ENCODE data around the gene GBP7.

GBP7 gene

DNA sequence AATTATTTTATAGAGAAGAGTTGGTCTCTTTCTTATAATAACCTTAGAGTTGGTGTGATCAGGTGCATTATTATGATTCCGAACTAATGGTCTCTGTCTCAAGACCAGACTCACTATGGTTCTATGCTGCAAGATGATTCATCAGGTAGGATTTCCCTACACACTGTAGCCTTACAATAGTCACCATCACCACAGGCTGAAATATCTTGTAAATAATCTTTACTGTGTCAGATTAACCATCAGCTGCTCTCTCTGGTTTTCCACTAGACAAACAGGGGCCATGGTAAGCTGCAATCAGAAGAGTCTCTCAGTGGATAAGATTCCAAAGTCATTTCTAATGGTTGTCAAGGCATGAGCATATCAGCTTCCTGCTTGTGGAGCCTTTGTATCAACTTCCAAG lies 27.4 kb upstream of the GBP7 start:
- ATAC-seq: peak; percentile 68
- no peak for TF ChIP-seq CSDC2 (CRISPR knock-in tag; IDR thresholded peaks at IDR 0.05)
- no peak for TF ChIP-seq TOX (CRISPR knock-in tag; IDR thresholded peaks at IDR 0.05; ENCODE audit: borderline replicate concordance)
- no peak for TF ChIP-seq PPARA (CRISPR knock-in tag; IDR thresholded peaks at IDR 0.05; ENCODE audit: borderline replicate concordance)
- no peak for TF ChIP-seq ZFP30 (CRISPR knock-in tag; IDR thresholded peaks at IDR 0.05)

- ATAC-seq: peak; percentile 29; the same call in 2 of the 3 replicates
- TF ChIP-seq SNAI2 (CRISPR knock-in tag; IDR thresholded peaks at IDR 0.05): no peak
- no peak for TF ChIP-seq POU6F1 (CRISPR knock-in tag; IDR thresholded peaks at IDR 0.05; ENCODE audit: borderline replicate concordance, low read depth)
- TF ChIP-seq, protein P1, sequence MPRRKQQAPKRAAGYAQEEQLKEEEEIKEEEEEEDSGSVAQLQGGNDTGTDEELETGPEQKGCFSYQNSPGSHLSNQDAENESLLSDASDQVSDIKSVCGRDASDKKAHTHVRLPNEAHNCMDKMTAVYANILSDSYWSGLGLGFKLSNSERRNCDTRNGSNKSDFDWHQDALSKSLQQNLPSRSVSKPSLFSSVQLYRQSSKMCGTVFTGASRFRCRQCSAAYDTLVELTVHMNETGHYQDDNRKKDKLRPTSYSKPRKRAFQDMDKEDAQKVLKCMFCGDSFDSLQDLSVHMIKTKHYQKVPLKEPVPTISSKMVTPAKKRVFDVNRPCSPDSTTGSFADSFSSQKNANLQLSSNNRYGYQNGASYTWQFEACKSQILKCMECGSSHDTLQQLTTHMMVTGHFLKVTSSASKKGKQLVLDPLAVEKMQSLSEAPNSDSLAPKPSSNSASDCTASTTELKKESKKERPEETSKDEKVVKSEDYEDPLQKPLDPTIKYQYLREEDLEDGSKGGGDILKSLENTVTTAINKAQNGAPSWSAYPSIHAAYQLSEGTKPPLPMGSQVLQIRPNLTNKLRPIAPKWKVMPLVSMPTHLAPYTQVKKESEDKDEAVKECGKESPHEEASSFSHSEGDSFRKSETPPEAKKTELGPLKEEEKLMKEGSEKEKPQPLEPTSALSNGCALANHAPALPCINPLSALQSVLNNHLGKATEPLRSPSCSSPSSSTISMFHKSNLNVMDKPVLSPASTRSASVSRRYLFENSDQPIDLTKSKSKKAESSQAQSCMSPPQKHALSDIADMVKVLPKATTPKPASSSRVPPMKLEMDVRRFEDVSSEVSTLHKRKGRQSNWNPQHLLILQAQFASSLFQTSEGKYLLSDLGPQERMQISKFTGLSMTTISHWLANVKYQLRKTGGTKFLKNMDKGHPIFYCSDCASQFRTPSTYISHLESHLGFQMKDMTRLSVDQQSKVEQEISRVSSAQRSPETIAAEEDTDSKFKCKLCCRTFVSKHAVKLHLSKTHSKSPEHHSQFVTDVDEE (CRISPR knock-in tag; IDR thresholded peaks at IDR 0.05): no peak
- no peak for TF ChIP-seq OSR1 (CRISPR knock-in tag; IDR thresholded peaks at IDR 0.05)
- TF ChIP-seq, protein P2, sequence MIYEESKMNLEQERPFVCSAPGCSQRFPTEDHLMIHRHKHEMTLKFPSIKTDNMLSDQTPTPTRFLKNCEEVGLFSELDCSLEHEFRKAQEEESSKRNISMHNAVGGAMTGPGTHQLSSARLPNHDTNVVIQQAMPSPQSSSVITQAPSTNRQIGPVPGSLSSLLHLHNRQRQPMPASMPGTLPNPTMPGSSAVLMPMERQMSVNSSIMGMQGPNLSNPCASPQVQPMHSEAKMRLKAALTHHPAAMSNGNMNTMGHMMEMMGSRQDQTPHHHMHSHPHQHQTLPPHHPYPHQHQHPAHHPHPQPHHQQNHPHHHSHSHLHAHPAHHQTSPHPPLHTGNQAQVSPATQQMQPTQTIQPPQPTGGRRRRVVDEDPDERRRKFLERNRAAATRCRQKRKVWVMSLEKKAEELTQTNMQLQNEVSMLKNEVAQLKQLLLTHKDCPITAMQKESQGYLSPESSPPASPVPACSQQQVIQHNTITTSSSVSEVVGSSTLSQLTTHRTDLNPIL (CRISPR knock-in tag; IDR thresholded peaks at IDR 0.05; ENCODE audit: low read depth): no peak
- TF ChIP-seq ZNF70 (CRISPR knock-in tag; IDR thresholded peaks at IDR 0.05): no peak
- no peak for TF ChIP-seq CSRNP3 (CRISPR knock-in tag; IDR thresholded peaks at IDR 0.05)
- no peak for TF ChIP-seq ARNTL (CRISPR knock-in tag; IDR thresholded peaks at IDR 0.05; ENCODE audit: borderline replicate concordance, low read depth)
- TF ChIP-seq RARB (CRISPR knock-in tag; IDR thresholded peaks at IDR 0.05): no peak
- TF ChIP-seq GLIS3 (CRISPR knock-in tag; IDR thresholded peaks at IDR 0.05): no peak
- no peak for TF ChIP-seq PPARA (CRISPR knock-in tag; IDR thresholded peaks at IDR 0.05; ENCODE audit: borderline replicate concordance)
- TF ChIP-seq ZC3H10 (CRISPR knock-in tag; IDR thresholded peaks at IDR 0.05): no peak
These were observed 25.4 kb upstream of the GBP7 start for GRCh38 chr1:89201106-89201794.

DNA sequence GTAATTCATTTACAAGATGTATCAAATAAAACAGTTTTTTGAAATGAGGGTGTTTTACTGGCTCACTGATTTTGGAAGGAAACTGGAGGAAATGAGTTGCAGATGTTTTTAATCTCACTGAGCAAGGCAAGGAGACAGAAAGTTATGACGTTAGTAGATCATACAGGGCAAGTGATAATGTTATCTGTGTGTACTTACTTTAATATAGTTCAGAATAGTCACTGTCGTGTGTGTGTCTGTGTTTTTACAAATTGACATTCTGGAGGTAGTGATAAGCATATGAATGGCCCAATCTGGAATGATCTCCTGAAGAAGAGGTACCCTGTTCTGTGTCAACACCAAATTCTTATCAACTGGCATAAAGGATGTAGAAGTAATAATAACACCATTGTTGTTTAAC lies 24.9 kb upstream of the GBP7 start:
- peak; percentile 83 for ATAC-seq
- TF ChIP-seq, protein P1 (CRISPR knock-in tag; IDR thresholded peaks at IDR 0.05): peak; percentile 98
- TF ChIP-seq CSDC2 (CRISPR knock-in tag; IDR thresholded peaks at IDR 0.05): no peak
- no peak for TF ChIP-seq ZC3H10 (CRISPR knock-in tag; IDR thresholded peaks at IDR 0.05)
- peak; percentile 93; the same call in 1 of the 2 replicates for TF ChIP-seq ESRRG (CRISPR knock-in tag; IDR thresholded peaks at IDR 0.05)
- TF ChIP-seq ISL1 (CRISPR knock-in tag; IDR thresholded peaks at IDR 0.05): peak; percentile 85
- TF ChIP-seq, protein P2 (CRISPR knock-in tag; IDR thresholded peaks at IDR 0.05; ENCODE audit: low read depth): peak; percentile 76
- TF ChIP-seq ZNF565 (CRISPR knock-in tag; conservative IDR thresholded peaks at IDR 0.05; ENCODE audit: low read depth): no peak
- TF ChIP-seq, protein P3, sequence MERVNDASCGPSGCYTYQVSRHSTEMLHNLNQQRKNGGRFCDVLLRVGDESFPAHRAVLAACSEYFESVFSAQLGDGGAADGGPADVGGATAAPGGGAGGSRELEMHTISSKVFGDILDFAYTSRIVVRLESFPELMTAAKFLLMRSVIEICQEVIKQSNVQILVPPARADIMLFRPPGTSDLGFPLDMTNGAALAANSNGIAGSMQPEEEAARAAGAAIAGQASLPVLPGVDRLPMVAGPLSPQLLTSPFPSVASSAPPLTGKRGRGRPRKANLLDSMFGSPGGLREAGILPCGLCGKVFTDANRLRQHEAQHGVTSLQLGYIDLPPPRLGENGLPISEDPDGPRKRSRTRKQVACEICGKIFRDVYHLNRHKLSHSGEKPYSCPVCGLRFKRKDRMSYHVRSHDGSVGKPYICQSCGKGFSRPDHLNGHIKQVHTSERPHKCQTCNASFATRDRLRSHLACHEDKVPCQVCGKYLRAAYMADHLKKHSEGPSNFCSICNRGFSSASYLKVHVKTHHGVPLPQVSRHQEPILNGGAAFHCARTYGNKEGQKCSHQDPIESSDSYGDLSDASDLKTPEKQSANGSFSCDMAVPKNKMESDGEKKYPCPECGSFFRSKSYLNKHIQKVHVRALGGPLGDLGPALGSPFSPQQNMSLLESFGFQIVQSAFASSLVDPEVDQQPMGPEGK (CRISPR knock-in tag; IDR thresholded peaks at IDR 0.05; ENCODE audit: borderline replicate concordance): no peak
- TF ChIP-seq SNAI2 (CRISPR knock-in tag; IDR thresholded peaks at IDR 0.05): peak; percentile 93
- TF ChIP-seq TCF4 (CRISPR knock-in tag; IDR thresholded peaks at IDR 0.05; ENCODE audit: borderline replicate concordance): peak; percentile 98
- no peak for TF ChIP-seq BACH2 (CRISPR knock-in tag; IDR thresholded peaks at IDR 0.05; ENCODE audit: borderline replicate concordance)
- 0 out of 2 replicates have a peak, but pooled peaks have one; percentile 30 for TF ChIP-seq ZFP3 (CRISPR knock-in tag; IDR thresholded peaks at IDR 0.05)
- no peak for TF ChIP-seq PPARA (CRISPR knock-in tag; IDR thresholded peaks at IDR 0.05; ENCODE audit: borderline replicate concordance)
- TF ChIP-seq ZNF8 (CRISPR knock-in tag; IDR thresholded peaks at IDR 0.05): 0 out of 2 replicates have a peak, but pooled peaks have one; percentile 15
- TF ChIP-seq TOX (CRISPR knock-in tag; IDR thresholded peaks at IDR 0.05; ENCODE audit: borderline replicate concordance): no peak
- peak; percentile 89; the same call in 1 of the 2 replicates for TF ChIP-seq GLIS3 (CRISPR knock-in tag; IDR thresholded peaks at IDR 0.05)

All from SK-N-SH treated with all-trans-retinoic acid at 6 μM for 48 hours (cell line).